22Rv1 (cell line): Measurements from ENCODE around the gene DNLZ.

ENCODE experiments used
- CTCF ChIP-seq: fragments of 450-650 bp; IDR thresholded peaks from 2 replicates; pipeline ENCODE4 v1.5.1; 2017; ENCODE audit warnings: mild to moderate bottlenecking
- ZFX ChIP-seq: fragments of 450-650 bp; IDR thresholded peaks from 2 replicates; pipeline ENCODE4 v1.6.1; 2017; ENCODE audit warnings: antibody characterized with exemption, borderline replicate concordance

GRCh38 chr9:136358888-136359287, 4.7 kb downstream of the DNLZ start:
- no peak for TF ChIP-seq CTCF
- no peak for TF ChIP-seq ZFX
